ENCODE data around the gene DFFA.

- TF ChIP-seq CTCF (IDR thresholded peaks at IDR 0.05; ENCODE audit: insufficient read depth, low read length, poor library complexity, severe bottlenecking), result no peak
- TF ChIP-seq EZH2phosphoT487 (conservative IDR thresholded peaks at IDR 0.05; ENCODE audit: low read length), result no peak
These were observed 39.2 kb downstream of the DFFA start for GRCh38 chr1:10432910-10433700.

Measured in SU-DHL-6 (cell line).